NCI-H1694 treated with DMSO at 0.1 percent for 48 hours (cell line): ENCODE data around the gene KRT84.
A peak's percentile ranks its signal among the peaks of the same experiment; 100 is the strongest.
"Not testable (repeated sequence)": the region's sequence is repeated elsewhere in the genome, so short reads cannot be mapped to it uniquely, and the experiment has no call there.

Source experiments
- DNase-seq: peaks from one replicate; lab custom pipeline; 2025; lab: John Stamatoyannopoulos, UW

Gene KRT84

DNA sequence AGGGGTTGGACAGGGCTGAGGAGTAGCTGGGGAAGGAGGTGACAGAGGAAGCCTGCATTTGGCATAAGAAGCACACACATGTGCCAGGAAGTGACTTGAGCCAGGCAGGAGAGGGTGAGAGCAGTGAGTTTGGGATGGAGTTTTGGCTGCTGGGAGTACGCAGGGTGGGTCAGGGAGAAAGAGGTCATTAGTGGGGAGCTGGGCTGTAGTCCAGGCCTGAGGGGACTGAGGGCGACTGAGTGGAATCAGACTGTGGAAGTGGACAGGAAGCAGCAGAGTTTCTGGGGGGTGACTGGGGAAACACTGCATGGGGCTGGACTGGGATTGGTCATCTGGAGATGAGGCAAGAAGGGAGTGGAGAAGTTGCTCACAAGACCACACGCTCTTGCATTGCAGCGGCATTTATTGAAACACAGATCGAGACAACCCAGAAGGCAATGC lies 25.8 kb downstream of the KRT84 start:
- DNase-seq, result no peak

DNA sequence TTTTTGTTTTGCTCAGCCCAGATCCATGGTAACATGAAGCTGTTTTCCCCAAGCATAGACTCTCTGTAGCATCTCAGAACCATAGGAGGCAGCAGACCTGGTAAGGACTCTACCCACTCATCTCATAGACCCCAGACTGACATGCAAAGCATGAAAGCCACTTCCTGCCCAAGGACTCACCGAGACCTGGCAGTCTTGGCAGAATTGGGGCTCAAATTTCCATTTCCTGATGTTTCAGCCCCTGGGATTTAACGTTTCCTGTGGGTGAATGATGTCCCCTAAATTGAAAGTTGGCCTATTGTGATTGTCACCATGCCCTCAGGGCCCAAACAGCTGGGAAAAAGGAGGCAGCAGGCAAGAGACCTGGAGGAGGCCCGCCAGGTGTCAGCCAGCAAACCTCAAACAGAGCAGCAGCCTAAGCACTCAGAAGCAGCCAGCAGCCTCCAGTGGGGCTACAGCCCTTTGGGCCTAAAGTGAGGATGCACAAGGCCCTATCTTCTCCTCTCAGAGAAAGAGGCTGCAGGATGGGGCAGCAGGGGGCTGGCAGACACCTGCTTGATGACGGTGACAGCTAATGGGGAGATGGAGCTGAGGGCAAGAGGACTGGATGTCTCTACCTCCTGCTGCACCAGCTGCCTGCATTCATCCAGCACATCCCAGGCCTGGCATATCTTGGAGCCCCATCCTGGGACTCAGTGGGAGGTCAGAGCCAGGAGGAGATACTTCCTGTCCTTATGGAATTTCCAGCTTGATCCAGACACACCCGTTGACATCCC lies 26.7 kb downstream of the KRT84 start:
- DNase-seq, result no peak

GRCh38 chr12:52356762-52357580 lies 28.5 kb downstream of the KRT84 start:
- DNase-seq, result no peak

DNA sequence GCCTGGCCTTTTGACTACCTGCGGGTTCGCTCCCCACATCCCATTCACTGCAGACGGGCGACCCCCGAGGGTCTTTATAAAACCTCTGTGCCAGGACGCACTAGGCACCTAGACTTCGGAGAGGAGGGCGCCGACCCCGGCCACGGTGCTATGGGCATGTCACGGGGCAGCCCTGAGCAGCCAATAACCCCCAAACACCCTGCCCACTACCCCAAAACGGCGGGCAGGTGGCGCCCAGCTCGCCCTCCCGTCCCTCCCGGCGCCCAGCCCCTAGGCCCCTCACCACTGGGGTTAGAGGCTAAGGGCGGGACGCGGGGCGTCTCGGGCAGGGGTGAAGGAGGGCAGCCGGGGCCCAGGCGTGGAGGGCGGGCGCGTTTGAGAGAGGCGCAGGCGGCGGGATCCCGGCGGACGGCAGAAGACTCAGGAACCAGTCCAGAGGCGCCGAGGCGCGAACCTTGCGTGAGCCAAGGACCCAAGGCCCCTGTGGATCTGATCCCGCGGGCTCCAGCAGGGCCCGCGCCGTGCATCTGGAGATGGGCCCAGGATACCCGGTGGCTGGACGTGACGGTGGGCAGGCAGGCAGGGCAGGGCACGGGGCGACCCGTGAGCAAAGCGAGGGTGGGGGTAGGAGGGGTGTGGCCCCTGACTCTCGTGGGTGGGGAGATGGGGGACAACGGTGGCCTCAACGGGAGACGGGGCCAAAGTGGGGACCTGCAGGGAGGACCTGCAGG lies 29.3 kb downstream of the KRT84 start:
- DNase-seq, result no peak

GRCh38 chr12:52355176-52355575 lies 30.3 kb downstream of the KRT84 start:
- DNase-seq, result no peak

GRCh38 chr12:52354200-52354599 lies 31.3 kb downstream of the KRT84 start:
- DNase-seq, result peak; percentile 84

GRCh38 chr12:52353766-52354165 lies 31.7 kb downstream of the KRT84 start:
- DNase-seq, result no peak

- no peak for DNase-seq
These were observed 32.5 kb downstream of the KRT84 start for GRCh38 chr12:52352951-52353350.

- DNase-seq, result no peak
These were observed 34.0 kb downstream of the KRT84 start for GRCh38 chr12:52351196-52352059.

GRCh38 chr12:52350786-52351185 lies 34.7 kb downstream of the KRT84 start:
- DNase-seq, result no peak

DNA sequence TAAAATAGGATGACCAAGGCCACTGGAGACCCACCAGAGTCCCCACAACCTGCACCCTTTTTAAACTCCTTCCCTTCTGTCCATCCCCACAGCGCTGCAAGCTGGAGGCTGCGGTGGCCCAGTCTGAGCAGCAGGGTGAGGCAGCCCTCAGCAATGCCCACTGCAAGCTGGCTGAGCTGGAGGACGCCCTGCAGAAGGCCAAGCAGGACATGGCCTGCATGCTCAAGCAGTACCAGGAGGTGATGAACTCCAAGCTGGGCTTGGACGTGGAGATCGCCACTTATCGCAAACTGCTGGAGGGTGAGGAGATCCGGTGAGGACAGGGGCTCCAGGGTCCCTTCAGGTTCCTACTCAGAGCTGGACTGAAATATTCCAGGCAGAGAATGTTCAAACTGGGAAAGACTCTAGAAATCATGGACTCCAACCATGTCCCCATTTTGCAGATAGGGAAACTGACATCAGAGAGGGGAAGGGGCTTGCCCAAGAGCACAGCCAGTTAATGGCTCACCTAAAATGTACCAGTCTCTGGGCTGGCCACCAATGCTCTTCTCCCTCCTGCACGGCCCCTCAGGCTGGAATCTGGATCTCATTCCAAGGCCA lies 35.3 kb downstream of the KRT84 start:
- DNase-seq, result no peak

- no peak for DNase-seq
These were observed 36.3 kb downstream of the KRT84 start for GRCh38 chr12:52349196-52349595.

GRCh38 chr12:52347551-52348510 lies 37.6 kb downstream of the KRT84 start:
- DNase-seq, result no peak

GRCh38 chr12:52347016-52347415 lies 38.4 kb downstream of the KRT84 start:
- DNase-seq, result no peak

- DNase-seq, result no peak
These were observed 38.9 kb downstream of the KRT84 start for GRCh38 chr12:52346593-52346992.

- DNase-seq, result not testable (repeated sequence)
These were observed 40.4 kb downstream of the KRT84 start for GRCh38 chr12:52345041-52345440.

DNA sequence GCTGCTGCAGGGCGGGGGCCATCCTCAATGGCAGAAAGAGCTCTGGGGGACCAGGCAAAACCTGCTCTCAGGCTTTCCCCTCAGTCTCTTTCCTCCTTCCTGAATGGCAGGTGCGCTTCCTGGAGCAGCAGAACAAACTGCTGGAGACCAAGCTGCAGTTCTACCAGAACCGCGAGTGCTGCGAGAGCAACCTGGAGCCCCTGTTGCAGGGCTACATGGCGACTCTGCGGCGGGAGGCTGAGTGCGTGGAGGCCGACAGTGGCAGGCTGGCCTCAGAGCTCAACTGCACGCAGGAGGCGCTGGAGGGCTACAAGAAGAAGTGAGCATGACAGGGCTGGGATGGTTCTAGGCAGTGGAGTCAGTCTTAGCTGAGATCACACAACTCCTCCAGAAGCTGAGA lies 41.3 kb downstream of the KRT84 start:
- no peak for DNase-seq

DNA sequence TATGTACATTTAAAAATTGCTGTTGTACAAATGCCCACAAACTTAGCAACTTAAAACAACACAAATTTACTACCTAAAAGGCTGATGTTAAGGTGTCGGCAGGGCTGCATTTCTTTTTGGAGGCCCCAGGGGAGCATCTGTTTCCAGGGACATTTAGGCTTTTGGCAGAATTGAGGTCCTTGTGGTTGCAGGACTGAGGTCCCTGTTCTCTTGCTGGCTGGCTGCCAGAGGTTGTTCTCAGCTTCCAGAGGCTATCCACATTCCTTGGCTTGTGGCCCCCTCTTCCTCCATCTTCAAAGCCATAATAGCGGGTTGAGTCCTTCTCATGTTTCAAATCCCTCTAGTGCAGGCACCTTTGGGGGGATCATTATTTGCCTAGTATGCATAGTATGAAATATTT lies 41.9 kb downstream of the KRT84 start:
- DNase-seq, result no peak

DNA sequence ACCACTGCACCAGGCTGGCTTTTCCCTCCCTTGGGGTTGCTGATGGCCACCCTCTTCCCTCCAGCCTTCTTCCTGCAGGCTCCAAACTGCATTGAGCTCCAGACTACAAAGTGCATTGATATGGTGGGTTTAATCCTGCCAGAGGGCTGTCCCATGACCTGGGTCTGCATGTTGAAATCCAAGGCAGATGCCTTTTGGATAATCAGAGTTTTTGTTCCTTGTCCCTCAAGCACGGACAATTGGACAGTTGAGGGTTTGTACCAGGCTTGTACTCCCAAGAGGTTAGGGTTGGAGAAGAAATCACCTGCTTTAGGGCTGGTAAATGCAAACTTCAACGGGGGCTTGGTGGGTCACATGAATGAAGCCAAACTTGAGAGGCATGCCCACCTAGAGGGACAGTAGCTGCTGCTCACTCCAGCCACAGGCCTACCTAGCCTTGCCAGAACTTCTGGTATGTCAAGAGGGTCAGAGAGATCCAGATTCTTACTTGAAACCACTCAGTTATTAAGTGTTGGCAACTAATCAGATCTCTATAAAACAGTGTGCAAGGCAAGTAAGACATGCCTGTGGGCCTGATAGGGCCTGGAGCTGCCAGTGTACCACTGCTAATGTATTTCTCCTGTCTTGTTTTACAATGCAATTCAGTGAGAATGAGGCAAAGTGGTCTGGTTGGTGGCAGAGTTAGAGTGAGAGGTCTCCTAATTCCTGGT lies 42.5 kb downstream of the KRT84 start:
- no peak for DNase-seq
